ENCODE data around the gene COMP. TPM values are rescaled to one million over a fixed set of nuclear protein-coding genes. Genes with fewer than 3 reads are reported as not detected.

The COMP gene
- total RNA-seq, 1 experiment from 2014 or later, result 0.04 TPM

- TF ChIP-seq EZH2 (IDR thresholded peaks at IDR 0.05; ENCODE audit: low read length, unreplicated experiment) (no peak), CTCF (conservative IDR thresholded peaks at IDR 0.05; ENCODE audit: low read depth, low read length) (no peak), EZH2phosphoT487 (IDR thresholded peaks at IDR 0.05; ENCODE audit: borderline replicate concordance, low read length) (no peak)
- H3K27ac ChIP-seq (ENCODE audit: low read length), result no peak overlapping the region
- H3K9me2 ChIP-seq (replicated peaks; ENCODE audit: low read length), result no peaks in the 10 kb centered on the region
- H3F3A ChIP-seq (ENCODE audit: low read length, unreplicated experiment), result no peaks in the 10 kb centered on the region
- DNase-seq, result no peak
- ChIA-PET CTCF (no interaction called here), POLR2A (ENCODE audit: unreplicated experiment) (no interaction called here)
- no peak overlapping the region for H3K4me2 ChIP-seq (ENCODE audit: low read length)
- H3K9ac ChIP-seq (ENCODE audit: low read length), result no peak overlapping the region
- no peaks in the 10 kb centered on the region for H3K79me2 ChIP-seq (ENCODE audit: low read length)
- ATAC-seq, result no peak
- no TSS peak for BruUV-seq (replicated peaks)
- peaks cover 14% of the 10 kb centered on the region for H3K27me3 ChIP-seq (ENCODE audit: low read length)
- intact Hi-C loops (cut with micrococcal nuclease), result no loop called here
- H3K4me1 ChIP-seq (ENCODE audit: insufficient read depth, low read length), result no peaks in the 10 kb centered on the region
- H4K20me1 ChIP-seq (ENCODE audit: low read length), result no peaks in the 10 kb centered on the region
- no peaks in the 10 kb centered on the region for H3K36me3 ChIP-seq (ENCODE audit: low read depth, low read length)
- H3K9me3 ChIP-seq (ENCODE audit: low read length), result no peaks in the 10 kb centered on the region
- no peak overlapping the region for H2AFZ ChIP-seq (ENCODE audit: low read length)
- H3K4me3 ChIP-seq (ENCODE audit: low read length), result no peak overlapping the region
Observed at GRCh38 chr19:18794692-18795091, 3.6 kb upstream of the COMP start.

- BruUV-seq (replicated peaks), result no TSS peak
Observed at GRCh38 chr19:18794029-18794313, 2.9 kb upstream of the COMP start.

More at GRCh38 chr19:18794029-18794313, 2.9 kb upstream of the COMP start:
- intact Hi-C loops (cut with micrococcal nuclease), result no loop called here
- H3K9me2 ChIP-seq (replicated peaks; ENCODE audit: low read length), result no peaks in the 10 kb centered on the region
- no peaks in the 10 kb centered on the region for H3F3A ChIP-seq (ENCODE audit: low read length, unreplicated experiment)
- no peak overlapping the region for H3K27ac ChIP-seq (ENCODE audit: low read length)
- DNase-seq, result no peak
- no peaks in the 10 kb centered on the region for H4K20me1 ChIP-seq (ENCODE audit: low read length)
- CTCF ChIA-PET, result no interaction called here
- no peak for TF ChIP-seq EZH2phosphoT487 (IDR thresholded peaks at IDR 0.05; ENCODE audit: borderline replicate concordance, low read length)
- no peak for TF ChIP-seq EZH2 (IDR thresholded peaks at IDR 0.05; ENCODE audit: low read length, unreplicated experiment)
- TF ChIP-seq CTCF (conservative IDR thresholded peaks at IDR 0.05; ENCODE audit: low read depth, low read length), result no peak
- no peak for ATAC-seq
- no peaks in the 10 kb centered on the region for H3K36me3 ChIP-seq (ENCODE audit: low read depth, low read length)
- H2AFZ ChIP-seq (ENCODE audit: low read length), result no peak overlapping the region
- H3K9me3 ChIP-seq (ENCODE audit: low read length), result no peaks in the 10 kb centered on the region
- no peaks in the 10 kb centered on the region for H3K4me1 ChIP-seq (ENCODE audit: insufficient read depth, low read length)
- POLR2A ChIA-PET (ENCODE audit: unreplicated experiment), result interaction anchor here (0.5 kb wide), 1 partner anchor 38 kb away, joined by 3 read pairs; the partner anchor contains the start of gene UPF1
- H3K79me2 ChIP-seq (ENCODE audit: low read length), result no peaks in the 10 kb centered on the region
- H3K27me3 ChIP-seq (ENCODE audit: low read length), result peaks cover 21% of the 10 kb centered on the region
- H3K4me2 ChIP-seq (ENCODE audit: low read length), result no peak overlapping the region
- no peak overlapping the region for H3K4me3 ChIP-seq (ENCODE audit: low read length)
- H3K9ac ChIP-seq (ENCODE audit: low read length), result no peak overlapping the region
